Measurements from ENCODE around the gene ZNF800.
"Not testable (repeated sequence)": the region's sequence is repeated elsewhere in the genome, so short reads cannot be mapped to it uniquely, and the experiment has no call there.

Gene ZNF800

DNA sequence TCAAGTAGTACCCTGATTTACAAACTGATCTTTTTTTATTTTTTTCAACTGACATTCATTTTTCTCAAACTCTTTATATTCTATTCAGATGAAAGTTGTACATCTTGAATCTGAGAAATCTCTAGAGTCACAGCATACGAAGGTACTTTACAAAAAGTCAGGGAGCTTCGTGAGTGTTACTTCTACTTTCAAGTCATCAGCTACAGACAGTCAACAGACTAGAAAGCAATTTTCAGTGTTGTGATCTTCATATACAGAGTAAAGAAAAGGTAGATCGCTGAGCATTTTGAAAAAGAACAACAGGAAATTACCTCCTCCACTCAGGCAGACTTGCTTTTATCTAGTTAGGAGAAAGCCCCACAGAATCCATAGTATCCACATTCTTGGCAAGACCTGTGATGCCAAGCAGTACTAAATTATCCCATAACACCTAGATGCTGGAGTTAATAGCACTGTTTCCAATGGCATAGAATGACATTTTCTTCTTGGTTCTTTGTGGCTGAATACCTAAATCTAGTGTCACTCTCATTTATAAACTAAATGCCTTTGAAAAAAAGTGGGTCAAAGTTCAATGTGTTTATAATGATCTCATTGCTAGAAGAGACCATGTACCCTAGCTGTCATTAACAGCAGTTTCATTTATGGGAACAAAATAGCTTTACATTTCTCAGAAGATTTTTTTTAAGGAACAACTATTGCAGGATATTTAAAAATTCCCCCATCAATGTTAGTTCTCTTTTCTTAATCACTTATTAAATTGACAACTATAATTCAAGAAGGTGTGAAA is 12.0 kb upstream of the ZNF800 start:
- H3K4me3 ChIP-seq (replicated peaks; ENCODE audit: low read depth, low read length): no peak overlapping the region
- TF ChIP-seq, protein P1, sequence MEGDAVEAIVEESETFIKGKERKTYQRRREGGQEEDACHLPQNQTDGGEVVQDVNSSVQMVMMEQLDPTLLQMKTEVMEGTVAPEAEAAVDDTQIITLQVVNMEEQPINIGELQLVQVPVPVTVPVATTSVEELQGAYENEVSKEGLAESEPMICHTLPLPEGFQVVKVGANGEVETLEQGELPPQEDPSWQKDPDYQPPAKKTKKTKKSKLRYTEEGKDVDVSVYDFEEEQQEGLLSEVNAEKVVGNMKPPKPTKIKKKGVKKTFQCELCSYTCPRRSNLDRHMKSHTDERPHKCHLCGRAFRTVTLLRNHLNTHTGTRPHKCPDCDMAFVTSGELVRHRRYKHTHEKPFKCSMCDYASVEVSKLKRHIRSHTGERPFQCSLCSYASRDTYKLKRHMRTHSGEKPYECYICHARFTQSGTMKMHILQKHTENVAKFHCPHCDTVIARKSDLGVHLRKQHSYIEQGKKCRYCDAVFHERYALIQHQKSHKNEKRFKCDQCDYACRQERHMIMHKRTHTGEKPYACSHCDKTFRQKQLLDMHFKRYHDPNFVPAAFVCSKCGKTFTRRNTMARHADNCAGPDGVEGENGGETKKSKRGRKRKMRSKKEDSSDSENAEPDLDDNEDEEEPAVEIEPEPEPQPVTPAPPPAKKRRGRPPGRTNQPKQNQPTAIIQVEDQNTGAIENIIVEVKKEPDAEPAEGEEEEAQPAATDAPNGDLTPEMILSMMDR (IDR thresholded peaks at IDR 0.05; ENCODE audit: low read depth, low read length, missing control alignments): no peak
- no peak for DNase-seq (ENCODE audit: extremely low read depth, low read depth)

DNA sequence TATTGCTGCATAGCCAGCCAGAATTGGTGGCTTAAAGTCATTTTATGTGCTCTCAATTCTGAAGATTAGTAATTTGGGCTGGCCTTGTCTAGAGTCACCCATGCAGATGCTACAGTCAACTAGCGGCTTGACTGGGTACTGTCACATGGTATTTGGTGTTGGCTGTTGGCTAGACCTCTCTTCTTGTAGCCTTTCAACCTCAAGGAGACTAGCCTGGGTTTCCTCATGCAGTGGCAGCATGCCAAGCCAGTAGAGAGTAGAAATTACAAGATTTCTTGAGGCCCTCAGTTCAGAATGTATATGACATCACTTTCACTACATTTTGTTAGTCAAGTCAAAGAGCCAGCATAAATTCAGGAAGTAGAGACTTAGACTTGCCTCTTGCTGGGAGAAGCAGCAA is 3.7 kb upstream of the ZNF800 start:
- H3K4me3 ChIP-seq (replicated peaks; ENCODE audit: low read depth, low read length): no peak overlapping the region
- DNase-seq (ENCODE audit: extremely low read depth, low read depth): no peak
- TF ChIP-seq, protein P1 (IDR thresholded peaks at IDR 0.05; ENCODE audit: low read depth, low read length, missing control alignments): no peak

DNA sequence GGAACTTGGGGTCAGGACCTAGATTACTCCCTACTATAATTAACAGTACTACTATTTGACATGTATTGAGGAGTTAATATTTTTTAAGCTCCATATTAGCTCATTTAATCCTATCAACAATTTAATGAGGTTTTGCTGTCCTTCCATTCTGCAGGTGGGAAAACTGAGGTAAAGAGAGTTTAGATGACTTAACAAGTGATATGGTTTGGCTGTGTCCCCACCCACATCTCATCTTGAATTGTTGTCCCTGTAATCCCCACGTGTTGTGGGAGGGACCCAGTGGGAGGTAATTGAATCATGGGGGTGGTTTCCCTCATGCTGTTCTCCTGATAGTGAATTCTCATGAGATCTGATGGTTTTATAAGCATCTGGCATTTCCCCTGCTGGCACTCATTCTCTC is 2.6 kb upstream of the ZNF800 start:
- H3K4me3 ChIP-seq (replicated peaks; ENCODE audit: low read depth, low read length); DNase-seq (ENCODE audit: extremely low read depth, low read depth): not testable (repeated sequence)

DNA sequence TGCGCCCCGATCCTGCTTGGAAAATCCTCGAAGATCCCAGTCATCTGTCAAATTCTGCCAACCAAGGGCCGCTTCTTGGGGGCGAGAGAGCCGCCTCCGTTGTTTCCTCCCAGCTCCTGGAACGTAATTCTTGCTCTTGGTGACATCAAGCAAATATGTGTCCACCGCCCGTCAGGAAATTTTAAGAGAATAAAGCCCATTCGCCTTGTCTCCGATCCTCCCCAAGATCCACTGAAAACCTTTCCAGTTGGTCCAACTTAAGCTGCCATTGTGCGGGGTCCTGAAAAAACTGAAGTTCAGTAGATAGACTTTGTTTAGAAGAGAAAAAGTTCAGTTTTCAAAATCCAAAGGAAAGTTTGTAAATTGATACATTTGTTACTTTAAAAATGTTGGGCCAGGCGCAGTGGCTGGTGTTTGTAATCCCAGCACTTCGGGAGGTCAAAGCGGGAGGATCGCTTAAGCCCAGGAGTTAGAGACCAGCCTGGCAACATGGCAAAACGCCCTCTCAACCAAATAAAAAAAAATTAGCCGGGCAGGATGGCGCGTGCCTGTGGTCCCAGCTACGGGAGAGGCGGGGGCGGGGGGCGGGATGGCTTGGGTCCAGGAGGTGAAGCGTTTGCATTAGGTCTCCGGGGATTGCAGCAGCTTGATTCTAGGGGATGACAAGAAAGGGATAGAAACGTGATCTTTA is 1.0 kb upstream of the ZNF800 start:
- TF ChIP-seq, protein P1 (IDR thresholded peaks at IDR 0.05; ENCODE audit: low read depth, low read length, missing control alignments): no peak
- peak overlapping the region; percentile 86 for H3K4me3 ChIP-seq (replicated peaks; ENCODE audit: low read depth, low read length)
- no peak for DNase-seq (ENCODE audit: extremely low read depth, low read depth)

DNA sequence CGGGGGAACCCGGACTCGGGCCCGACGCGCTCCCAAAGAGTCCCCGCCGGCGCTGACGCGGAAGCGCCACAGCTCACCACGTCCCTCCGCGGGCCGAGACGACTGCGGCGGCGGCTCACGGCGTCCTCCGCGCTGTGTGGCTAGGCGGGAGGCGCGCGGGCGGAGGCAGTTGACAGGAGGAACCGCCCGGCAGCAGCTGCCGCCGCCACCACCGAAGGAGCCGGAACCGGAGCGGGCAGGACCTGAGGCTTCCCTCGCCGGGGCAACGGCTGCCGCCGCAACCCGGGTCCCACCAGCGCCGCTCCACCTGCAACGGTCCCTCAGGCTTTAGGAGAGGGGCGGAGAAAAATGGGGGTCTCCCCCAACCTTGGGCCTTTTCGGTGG is 334 bp downstream of the ZNF800 start:
- TF ChIP-seq, protein P1 (IDR thresholded peaks at IDR 0.05; ENCODE audit: low read depth, low read length, missing control alignments): no peak
- no peak for DNase-seq (ENCODE audit: extremely low read depth, low read depth)
- peak overlapping the region; percentile 86 for H3K4me3 ChIP-seq (replicated peaks; ENCODE audit: low read depth, low read length)

DNA sequence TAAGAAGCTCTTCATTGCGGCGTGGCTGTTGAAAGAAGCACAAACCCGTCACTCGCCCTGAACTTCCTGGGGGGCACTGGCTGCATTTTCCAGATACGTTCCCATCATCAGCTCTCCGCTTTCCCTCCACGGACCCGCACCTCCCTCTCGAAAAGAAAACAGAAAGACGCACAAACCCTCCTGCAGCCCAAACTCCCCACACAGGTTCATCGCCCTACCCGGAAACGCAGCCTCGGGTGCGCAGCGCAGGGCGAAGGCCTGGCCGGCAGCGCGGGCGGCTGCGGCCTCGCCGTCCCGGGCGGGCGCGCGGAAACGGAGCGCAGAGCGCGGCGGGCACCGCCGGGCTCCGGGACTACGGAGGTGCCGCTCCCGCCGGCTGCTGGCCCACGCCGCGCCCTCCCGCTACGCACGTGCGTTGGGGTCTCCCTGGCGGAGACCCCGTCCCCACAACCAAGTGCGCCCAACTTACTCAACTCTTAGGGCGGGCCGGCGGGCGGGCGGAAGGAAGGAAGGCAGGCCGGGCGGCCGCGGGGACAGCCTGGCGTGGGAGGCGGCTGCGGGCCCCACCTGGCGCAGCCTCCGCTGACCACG is 822 bp downstream of the ZNF800 start:
- peak overlapping the region; percentile 86 for H3K4me3 ChIP-seq (replicated peaks; ENCODE audit: low read depth, low read length)
- no peak for DNase-seq (ENCODE audit: extremely low read depth, low read depth)
- TF ChIP-seq, protein P1 (IDR thresholded peaks at IDR 0.05; ENCODE audit: low read depth, low read length, missing control alignments): no peak

Measured in HFF-Myc (cell line).